ENCODE results near the gene COL19A1.

Gene COL19A1

DNA sequence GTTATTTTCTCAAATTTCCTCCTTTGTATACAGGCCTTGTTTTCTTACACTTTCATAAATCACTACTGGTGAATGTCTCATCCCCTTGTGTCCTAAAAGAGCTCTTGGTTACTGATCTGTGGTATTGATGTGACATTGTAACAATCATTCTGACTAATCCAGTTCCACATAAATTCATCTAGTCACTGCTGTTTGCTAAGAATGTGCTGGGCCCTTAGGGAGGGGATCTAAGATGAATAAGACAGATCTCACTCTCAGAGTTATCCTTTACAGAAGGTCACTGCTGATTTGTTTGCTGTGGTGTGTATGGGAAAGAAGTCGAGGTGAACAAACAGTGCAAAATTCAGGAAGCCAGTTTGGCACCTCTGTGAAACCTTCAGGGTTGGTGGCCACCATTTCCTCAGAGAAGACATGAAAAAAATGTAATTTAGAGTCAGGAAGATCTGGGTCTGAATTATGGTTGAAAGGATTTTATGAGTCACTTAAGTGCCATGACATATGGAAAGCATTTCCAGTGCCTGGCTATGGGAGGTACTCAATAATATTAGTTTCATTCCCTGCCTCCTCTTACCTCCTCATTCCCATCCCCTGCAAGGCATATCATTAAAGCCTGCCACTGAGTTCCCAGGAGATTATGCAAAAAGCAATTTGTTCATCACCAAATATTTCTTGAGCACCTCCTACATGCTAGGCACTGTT is 314.7 kb downstream of the COL19A1 start:
- DNase-seq, result no peak

DNA sequence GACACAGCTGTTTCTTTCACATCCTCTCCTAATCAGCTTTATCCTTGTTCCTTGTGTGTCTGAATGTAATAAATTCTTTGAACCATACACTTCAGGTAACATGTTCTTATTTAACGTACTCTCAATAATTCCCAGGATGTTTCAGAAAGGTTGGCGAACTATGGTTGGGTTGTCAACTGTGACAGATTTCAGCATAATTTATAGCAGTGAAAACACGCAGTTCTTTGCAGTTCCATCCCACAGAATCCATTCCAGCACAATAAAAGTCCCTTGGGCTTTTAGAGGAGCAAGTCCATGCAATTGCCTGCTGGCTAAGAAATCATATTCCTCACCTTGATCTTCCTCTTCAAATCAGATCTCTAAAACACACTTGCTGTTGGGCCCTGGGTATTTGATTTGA is 317.2 kb downstream of the COL19A1 start:
- DNase-seq, result no peak

DNA sequence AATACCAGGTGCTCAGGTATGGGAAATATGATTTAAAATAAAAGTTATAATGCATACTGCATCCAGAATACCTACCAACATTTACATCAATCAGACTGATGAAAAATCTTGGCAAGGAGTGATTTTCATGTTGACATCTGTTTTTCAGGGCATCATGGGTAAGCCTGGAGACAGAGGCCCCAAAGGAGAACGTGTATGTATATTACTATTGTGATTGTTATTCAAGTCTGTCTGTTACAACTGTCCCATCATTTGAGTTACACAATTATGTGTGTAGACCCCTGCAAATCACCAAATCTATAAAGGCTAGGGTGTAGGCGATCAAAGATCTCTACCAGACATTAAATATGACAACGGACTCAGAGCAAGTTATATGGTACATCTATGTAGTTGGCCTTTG is 318.4 kb downstream of the COL19A1 start:
- no peak for DNase-seq

DNA sequence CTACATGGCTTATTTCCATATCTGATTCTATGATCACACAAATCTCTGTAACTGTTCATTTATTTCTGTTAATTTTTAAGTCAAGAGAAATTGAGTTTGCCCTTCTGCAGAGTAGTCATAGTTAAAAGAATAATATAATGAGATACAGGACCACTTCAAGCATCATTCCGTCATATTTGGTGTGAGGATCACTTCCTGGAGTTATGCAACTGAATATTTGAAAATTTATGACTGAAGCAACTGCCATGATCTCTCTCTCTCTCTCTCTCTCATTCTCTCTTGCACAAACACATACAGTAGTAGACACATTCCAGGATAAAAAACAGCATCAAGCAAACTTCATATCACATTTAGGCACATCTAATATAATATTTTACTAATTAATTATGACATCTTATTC is 320.1 kb downstream of the COL19A1 start:
- DNase-seq, result no peak

DNA sequence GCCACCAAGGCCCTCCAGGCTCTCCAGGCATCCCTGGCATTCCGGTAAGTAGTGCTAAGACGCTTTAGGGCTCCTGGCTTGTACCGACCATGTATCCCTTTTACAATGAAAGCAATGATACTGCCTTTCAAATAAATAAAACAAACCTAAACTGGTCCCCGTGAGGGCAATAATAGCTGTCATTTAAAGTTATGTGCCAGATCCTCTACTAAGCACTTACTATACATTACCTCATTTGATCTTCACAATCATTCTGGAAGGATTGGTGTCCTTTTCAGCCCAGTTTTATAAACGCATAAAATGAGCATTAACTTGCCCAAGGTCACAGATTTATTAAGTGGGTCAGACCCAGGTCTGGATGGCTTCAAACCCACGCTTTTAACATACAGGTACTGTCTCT is 321.8 kb downstream of the COL19A1 start:
- DNase-seq, result no peak

DNA sequence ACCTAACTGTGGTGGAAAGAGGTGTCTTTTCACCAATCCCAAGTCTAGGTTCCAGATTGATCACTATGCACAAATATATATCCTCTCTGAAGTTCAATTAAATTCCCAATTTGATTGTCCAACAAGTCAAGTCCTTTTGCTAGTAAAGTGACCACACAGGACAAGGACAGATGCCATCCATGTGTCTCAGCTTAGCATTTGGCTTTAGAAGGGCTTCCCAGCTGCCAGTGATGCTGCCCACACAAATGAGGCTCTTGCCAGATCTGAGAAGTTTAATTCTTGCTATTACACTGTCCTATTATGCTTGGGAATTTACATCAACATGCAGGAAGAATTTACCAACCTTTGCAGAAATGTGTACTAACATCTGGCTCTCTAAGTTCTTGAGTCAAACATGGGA is 328.1 kb downstream of the COL19A1 start:
- no peak for DNase-seq

DNA sequence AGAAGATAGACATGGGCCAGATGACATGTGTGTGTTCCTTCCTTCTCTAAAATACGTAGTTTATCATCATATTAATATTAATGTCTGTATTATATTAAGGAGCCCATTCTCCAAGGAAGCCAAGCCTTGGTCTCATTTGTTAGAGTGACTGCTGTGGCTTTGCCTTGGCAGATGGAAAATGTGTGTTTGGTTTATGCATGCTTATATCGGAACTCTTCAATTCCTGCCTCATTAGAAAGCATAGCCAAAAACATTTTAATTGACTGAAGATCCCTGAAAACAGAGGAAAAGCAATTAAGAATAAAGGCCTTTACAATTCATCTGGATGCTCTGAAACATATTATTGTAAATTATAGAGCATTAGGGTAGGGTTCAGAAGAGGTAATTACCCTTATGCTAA is 330.2 kb downstream of the COL19A1 start:
- no peak for DNase-seq

DNA sequence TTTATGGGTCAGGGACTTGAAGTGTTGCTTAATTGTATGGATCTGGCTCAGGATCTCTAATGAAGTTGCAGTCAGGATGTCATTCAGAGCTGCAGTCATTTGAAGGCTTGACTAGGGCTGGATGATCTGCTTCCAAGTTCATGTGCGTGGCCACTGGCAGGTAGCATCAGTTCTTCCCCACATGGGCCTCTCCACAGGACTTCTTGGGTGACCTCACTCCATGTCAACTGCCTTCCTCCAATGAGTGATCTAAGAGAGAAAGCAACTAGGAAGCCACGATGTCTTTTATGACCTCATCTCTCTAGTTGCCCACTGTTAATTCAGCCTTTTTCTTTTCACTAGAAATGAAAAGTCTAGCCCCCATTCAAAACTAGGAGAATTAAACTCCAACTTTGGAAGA is 332.4 kb downstream of the COL19A1 start:
- DNase-seq, result peak; percentile 8

DNA sequence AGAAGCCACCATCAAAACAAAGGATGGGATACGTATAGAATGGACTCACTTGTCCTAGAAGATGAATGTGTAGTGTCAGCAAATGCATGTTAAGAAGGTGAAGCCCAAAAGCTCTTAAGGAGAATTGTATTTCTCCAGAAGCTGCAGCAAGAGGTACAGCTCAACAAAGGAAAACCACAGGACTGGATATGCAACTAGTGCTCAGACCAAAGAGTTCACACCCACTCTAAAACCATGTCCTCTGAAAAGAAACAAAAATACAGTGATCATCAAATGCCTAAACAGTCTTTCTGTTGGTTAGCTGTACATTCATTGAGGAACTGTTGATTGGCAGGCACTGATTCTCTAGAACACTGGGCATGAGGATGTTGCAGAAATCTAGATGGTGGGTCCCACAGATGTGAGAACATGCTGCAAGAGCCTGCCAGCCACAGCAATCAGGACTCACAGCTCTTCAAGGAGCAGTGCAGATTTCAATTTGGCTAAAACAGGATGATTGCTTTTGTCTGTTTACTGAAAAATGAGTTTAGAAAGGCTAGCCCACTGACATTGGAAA is 342.0 kb downstream of the COL19A1 start:
- no peak for DNase-seq

DNA sequence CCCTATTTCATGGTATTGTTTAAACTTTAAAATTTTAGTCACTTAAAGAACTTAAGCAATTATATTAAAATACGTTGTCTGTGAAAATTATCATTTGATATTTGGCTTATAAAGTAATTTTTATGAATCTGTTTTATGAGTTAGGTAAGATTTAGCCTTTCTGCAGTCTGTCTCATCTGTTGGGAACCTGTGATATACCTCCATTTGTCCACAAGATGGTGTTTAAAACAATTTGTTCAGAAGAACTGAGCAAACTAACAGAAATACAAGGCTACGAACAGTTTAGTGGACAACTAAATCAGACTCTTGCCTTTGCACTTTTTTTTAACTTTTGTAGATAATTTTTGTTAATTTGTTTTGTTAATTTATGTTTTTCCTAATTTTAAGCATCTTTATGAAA is 344.1 kb downstream of the COL19A1 start:
- peak; percentile 52 for DNase-seq

DNA sequence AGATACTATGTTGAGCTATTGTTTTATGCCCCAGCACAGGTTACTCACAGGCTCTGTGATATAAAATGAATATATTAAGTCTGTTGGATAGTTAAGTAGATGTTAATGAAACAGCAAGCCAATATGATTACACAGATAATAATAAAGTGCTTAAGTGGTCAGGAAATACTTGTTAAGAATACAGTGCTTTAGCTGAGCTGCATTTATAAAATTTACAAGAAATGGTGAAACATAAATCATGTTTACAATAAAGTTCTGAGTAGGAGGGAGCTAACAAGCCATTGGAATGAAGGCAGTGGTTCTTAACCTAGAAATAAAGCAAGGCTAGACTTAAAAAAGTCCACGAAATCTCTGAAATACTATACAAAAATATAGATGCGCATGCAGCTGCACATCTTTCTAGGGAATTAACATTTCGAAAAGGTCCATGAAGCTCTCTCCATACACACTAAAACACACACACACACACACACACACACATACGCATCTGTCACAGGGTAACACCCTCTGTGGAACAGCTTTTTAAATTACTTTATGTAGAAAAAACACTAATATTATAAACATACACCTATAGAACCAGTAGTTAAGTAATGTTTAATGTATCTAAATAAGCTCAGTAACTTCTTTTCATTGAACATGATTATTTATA is 349.2 kb downstream of the COL19A1 start:
- no peak for DNase-seq

DNA sequence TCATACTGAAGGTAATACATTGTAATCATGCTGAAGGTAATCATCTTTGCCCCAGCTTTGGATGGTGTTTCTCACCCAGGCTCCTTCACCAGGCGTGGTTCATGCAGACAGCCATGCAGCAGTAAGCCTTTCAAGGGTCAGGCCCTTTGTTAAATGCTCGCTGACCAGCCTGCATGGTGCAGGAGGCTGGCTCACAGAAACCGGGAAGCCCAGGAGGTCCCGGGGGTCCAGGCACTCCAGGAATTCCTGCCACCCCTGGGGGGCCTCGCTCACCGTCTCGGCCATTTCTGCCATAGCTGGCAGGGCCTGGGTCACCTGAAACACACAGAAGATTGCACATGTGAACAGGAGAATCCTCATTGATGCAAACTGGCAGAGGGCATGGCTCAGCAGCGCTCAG is 350.4 kb downstream of the COL19A1 start:
- DNase-seq, result no peak

DNA sequence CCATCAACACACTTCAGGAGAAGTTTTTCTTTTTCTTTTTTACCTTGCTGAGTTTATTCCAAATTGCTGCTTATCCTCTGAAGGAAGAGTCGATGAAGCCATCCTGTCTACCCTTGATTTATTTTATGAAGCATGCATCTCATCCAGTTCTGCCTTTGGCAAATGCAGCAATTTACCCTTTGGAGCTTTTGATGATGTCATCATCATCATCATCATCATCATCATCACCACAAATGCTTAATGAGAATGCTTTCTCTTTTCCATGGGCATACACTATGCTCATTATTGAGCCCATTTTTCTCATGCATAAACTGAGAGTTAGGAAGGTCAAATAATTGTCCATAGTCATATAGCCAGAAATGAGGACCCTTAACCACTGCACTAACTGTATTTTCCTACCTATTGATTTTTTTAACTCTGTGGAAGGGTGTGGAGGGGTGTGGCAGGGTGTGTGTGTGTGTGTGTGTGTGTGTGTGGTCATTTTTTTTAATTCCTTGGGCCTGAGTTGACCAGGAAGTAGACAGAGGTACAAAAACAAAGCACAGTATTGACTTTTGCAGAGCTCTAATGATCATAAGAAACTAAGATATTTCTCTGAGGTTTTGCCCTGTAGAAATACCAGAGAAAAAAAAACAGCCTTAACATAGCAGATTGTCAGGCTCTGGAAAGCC is 353.7 kb downstream of the COL19A1 start:
- DNase-seq, result no peak

DNA sequence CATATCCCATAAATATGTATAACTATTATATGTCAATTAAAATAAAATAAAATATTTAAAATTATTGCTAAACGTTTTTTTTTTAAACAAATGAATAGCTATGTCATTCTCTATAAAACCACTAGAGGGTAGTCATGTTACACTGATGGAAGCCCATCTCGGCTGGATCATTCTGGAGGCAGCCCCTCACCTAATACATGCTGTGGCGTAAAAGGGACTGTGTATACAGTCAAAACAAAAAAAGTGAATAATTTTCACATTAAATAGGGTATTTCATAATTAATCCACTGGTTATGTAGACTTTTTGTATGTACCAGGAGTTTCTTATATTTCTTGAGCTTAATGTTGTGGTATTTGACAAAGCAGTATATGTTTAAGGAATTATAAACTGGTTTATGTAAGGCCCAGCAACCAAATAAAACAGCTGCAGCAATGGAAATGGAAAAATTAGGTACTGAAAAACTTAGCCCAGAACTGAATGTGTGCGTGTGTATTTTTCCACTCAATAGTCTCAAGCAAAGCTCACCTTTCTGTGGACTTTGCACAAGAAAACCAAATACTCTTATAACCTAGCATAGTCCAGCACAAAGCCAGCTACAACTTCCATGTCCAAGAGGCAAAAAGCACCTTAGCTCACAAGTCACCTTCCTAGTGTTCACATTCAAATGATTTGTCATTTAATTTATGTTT is 354.8 kb downstream of the COL19A1 start:
- DNase-seq, result peak; percentile 78

DNA sequence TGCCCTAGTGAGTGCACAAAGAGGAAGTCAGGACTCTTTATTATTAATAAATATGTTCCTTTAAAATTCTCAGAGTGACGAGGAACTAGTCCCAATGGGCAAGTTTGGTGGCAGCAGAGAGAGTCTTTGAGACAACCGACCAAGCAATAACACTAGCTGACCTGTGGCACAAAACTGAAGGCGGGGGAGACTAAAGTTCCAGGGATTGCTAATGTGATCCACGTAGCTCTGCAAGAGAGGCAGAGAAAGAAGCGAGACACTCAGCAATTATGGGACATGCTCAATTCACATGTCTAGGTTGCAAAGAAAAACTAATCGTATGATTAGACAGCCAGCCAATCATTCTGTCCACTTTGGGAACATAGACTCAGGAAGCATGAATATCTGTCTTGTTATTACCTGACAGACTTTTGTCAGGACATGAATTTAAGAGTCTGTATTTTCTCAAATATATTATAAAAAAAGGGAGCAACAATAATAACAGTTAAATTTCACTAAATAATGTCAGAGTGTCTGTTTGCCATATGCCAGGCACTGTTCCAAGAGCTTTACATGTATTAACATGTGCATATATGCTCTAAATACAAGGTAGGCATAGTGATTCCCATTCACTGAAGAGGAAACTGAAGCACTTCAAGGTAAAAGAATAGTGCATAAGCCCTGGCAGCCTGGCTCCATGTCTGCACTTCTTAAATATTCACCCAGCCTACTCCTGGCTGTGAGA is 355.5 kb downstream of the COL19A1 start:
- no peak for DNase-seq

DNA sequence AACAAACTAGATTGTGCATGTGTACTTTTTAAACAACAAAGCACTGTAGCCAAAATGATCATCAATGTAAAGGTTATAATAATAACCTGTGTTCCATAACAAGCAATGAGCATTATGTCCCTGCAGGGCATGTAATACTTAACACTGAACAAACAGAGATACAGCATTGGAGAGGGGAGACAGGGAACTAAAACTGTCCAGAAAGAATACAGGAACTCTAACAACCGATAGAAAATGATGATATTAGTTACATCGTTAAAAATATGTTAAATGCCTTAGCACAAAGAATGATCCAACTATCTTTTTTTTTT is 356.0 kb downstream of the COL19A1 start:
- no peak for DNase-seq

DNA sequence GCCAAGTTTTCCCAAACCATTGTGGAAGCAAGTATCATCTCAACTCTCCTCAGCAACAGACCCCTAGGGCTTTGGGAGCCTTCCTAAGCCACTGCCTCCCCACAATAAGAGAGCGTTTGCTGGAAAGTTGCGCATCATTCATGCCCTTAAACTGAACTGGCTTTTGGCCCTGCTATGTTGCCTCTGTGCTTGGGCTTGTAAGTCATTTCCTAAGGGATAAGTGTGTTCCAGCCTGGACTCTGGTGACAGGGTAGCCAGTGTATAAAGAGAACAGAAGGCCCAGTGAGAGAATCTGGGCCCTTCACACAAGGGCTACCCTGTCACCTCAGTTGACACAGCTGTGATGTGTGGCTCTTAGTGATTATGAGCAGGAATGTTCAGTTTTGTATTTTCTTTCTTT is 358.7 kb downstream of the COL19A1 start:
- DNase-seq, result peak; percentile 15

DNA sequence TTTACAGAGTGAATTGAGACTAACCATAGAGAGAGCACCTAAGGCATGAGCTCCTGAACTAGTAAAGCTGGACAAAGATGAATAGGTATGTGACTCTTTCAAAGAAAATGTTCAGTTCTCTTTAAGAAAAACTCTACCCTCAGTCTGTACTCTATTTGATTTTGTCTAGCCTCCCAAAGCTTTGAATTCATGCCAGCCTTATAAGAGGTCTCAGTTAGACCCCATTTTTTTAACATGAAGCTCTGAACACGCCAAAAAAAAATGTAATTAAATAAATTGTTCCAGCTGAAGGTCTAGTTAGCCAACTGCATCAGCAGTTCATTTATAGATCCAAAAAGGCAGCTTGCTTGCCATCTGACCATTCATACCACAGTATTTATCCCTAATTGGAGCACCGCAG is 365.0 kb downstream of the COL19A1 start:
- DNase-seq, result no peak

DNA sequence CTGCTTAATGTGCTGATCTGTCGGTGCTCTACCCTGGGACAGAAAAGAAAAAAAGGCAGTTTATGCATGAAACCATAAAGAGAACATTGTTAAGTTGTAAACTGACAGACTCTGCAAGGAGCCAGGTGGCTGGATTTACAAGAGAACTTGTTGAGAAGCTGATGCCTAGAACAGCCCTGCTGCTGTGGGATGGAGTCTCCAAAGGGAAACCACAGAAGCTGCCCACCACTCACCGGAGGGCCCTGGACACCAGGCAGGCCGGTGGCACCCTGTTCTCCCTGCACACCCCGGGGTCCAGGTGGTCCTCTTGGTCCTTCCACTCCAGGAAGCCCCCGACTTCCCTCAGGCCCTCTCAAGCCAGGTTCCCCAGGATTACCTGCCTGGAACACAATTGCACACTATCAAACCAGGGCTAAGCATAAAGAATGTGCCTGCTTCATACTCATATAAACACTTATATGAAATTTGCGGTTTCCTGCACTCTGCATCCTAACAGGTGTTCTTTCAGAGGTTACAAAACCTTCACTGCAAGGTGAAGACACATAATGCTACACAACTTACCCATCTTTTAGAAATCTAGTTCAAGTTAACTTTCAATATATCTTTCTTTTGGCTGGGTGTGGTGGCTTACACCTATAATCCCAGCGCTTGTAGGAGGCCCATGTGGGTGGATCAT is 368.3 kb downstream of the COL19A1 start:
- no peak for DNase-seq

DNA sequence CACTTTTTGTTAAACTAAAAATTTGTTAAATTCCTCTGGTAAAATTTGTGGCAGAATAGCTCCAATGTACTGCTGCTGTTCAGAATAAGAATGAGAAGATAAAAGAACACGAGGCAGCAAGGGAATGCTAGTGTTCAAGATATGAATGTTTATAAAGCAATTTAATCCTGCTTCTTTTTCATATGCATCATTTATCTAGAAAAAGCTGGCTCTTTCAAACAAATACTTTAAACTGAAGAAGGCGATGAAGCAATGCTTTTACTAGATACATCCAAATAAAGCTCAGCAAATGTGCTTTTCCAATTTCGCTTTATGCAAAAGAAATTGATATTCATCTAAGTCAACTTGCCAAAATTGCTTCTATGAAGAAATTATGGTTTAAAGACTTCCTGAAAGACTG is 370.0 kb downstream of the COL19A1 start:
- no peak for DNase-seq

DNA sequence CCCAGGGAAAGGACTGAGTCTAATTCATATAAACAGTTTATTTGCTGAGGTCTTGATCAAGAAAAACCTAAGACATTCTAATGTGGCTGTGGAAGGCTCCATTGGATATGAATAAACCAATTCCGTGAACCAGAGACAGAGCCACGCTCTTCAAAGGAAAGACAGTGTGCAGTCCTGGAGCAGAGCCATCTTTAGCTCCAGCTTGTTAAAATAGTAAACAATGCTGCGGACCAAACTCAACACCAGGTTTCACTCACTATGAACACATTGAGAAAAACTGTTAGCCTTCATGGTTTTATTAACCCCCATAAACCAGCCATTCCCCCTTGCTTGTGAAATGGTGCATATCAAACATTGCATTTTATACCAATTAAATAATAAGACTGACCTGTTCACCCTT is 374.7 kb downstream of the COL19A1 start:
- peak; percentile 77 for DNase-seq

DNA sequence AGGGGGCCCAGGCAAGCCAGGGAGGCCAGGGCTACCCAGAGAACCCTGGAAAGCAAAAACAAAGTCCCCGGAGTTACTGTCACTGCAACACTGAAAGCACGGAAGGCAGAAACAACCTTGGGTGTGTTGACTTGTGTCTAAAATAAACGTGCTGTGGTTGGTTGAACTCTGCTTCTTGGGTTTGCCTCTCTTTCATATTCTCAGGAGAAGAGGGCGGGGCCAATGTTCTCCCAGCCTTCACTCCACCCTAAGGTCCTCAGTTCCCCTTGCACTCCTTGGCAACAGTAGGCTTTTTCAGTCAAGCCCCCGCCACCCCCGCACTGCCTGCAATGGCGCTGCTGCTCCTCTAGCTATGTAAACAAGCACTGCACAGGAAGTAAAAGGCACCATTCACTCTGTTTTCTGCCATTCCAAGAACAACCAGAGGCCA is 375.6 kb downstream of the COL19A1 start:
- peak; percentile 82 for DNase-seq

Data from DMS53 (cell line).